Adrenal gland (tissue), 5 donors: ENCODE measurements around the gene MYH10.

Source experiments
- CTCF ChIP-seq, 6 experiments: fragments of 450-650 bp in 4 of 6; fragments of 200-600 bp in 2 of 6; sonication (generic) in 1 of 6; IDR thresholded peaks; 1 replicate in 5 of 6; 2 replicates in 1 of 6; pipeline versions ENCODE4 v1.5.1 to v1.8.0; 2016 to 2021; ENCODE audit warnings: antibody characterized with exemption in 6 of 6, mild to moderate bottlenecking in 2 of 6, moderate library complexity in 1 of 6
- POLR2A ChIP-seq, 2 donors: fragments of 450-650 bp; IDR thresholded peaks; one replicate each; pipeline ENCODE4 v1.6.1; 2017; ENCODE audit warnings: antibody characterized with exemption in 2 of 2, mild to moderate bottlenecking in 2 of 2, moderate library complexity in 1 of 2
- donor health status: DM: no; HTN: no; CAD: no.

GRCh38 chr17:8489841-8490240 lies 140.7 kb downstream of the MYH10 start:
- TF ChIP-seq POLR2A (IDR thresholded peaks at IDR 0.05) (no peak), CTCF (IDR thresholded peaks at IDR 0.05) (no peak)
